HG03095 (cell line): ENCODE results near the gene ATF2.

Experiments used
- ATAC-seq: cut with Tn5 transposase; IDR thresholded peaks from one replicate; pipeline ENCODE4 v1.9.1; 2021; ENCODE audit warnings: moderate library complexity; ENCODE audit not compliant: unreplicated experiment

The ATF2 gene

GRCh38 chr2:175030380-175031271 is 137.4 kb downstream of the ATF2 start:
- no peak for ATAC-seq

DNA sequence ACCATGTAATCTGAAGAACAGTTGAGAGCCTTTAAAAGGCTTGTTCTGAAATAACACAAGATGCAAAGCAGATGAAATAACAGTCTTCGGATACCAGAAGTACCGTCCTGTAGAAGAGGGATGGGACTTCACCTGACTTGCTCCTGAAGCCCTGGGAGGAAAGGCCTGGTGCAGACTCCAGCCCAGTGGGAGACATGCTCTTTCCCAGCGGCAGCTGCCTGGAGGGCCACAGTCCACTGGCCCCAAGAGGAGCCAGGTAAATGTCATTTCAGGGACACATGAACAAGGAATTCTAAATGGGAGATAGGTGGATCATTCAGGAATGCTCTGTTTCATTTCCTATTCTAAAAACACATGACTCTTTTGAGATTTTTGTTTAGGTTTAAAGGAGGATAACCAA is 140.2 kb downstream of the ATF2 start:
- no peak for ATAC-seq

- ATAC-seq = no peak
Observed at GRCh38 chr2:175026385-175026784, 141.6 kb downstream of the ATF2 start.

- ATAC-seq = no peak
Observed at GRCh38 chr2:175025946-175026345, 142.1 kb downstream of the ATF2 start.

- no peak for ATAC-seq
Observed at GRCh38 chr2:175025233-175025632, 142.8 kb downstream of the ATF2 start.

GRCh38 chr2:175022923-175023322 is 145.1 kb downstream of the ATF2 start:
- ATAC-seq = no peak
